ENCODE data around the gene DPP3.
A peak's percentile ranks its signal among the peaks of the same experiment; 100 is the strongest.

DPP3 gene

GRCh38 chr11:66477263-66478201 lies 2.7 kb upstream of the DPP3 start:
- H3K4me3 ChIP-seq (ENCODE audit: low read depth, low read length) = no peak overlapping the region
- TF ChIP-seq CTCF (IDR thresholded peaks at IDR 0.05; ENCODE audit: low read depth, low read length) = no peak

- peak; percentile 74 for TF ChIP-seq CTCF (IDR thresholded peaks at IDR 0.05; ENCODE audit: low read depth, low read length)
- peak overlapping the region; percentile 89 for H3K4me3 ChIP-seq (ENCODE audit: low read depth, low read length)
Observed at GRCh38 chr11:66478729-66479393, 1.4 kb upstream of the DPP3 start.

- TF ChIP-seq CTCF (IDR thresholded peaks at IDR 0.05; ENCODE audit: low read depth, low read length) = no peak
- peak overlapping the region; percentile 89 for H3K4me3 ChIP-seq (ENCODE audit: low read depth, low read length)
Observed at GRCh38 chr11:66479394-66480116, 679 bp upstream of the DPP3 start.

GRCh38 chr11:66484806-66485380 lies 4.7 kb downstream of the DPP3 start:
- no peak for TF ChIP-seq CTCF (IDR thresholded peaks at IDR 0.05; ENCODE audit: low read depth, low read length)
- no peak overlapping the region for H3K4me3 ChIP-seq (ENCODE audit: low read depth, low read length)

GRCh38 chr11:66488957-66489356 lies 8.7 kb downstream of the DPP3 start:
- TF ChIP-seq CTCF (IDR thresholded peaks at IDR 0.05; ENCODE audit: low read depth, low read length) = no peak
- H3K4me3 ChIP-seq (ENCODE audit: low read depth, low read length) = no peak overlapping the region

- no peak for TF ChIP-seq CTCF (IDR thresholded peaks at IDR 0.05; ENCODE audit: low read depth, low read length)
Observed at GRCh38 chr11:66489636-66490035, 9.4 kb downstream of the DPP3 start.

More at GRCh38 chr11:66489636-66490035, 9.4 kb downstream of the DPP3 start:
- H3K4me3 ChIP-seq (ENCODE audit: low read depth, low read length) = no peak overlapping the region
